ENCODE data around the gene SPINK1. TPM values are rescaled to one million over a fixed set of nuclear protein-coding genes. Genes with fewer than 3 reads are reported as not detected.

The SPINK1 gene
- total and polyA plus RNA-seq, 9 of the 15 experiments (the other 6 are each of a cell fraction or from before 2014, with no cell fraction given): 0.45 to 2.2 (median 0.65) TPM; not detected in 1

DNA sequence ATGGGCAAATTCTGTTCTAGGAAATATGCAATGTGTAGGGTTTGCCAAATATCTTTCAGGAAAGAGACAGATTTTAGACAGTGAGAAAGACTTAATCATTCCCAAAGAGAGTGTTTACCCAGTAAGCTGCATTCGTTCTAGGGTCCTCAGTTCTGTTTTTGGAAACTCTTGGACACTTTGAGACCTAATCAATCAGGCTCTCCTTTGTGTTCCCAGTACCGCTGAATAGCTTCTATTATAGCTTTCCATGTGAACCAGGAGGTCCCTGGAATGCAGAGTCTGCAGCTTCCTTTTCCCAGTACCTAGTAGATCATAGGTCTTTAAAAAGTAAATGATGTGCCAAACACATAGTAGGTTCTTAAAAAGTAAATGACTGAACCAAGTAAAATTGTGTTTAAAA, 11.4 kb upstream of the SPINK1 start:
- WGBS (ENCODE audit: insufficient coverage, low coverage, missing lambda C conversion rate): 0% methylated on average over 2 of the region's 2 CpGs
- BruUV-seq (replicated peaks): no TSS peak
- Histone ChIP-seq H4K20me1 (replicated peaks; ENCODE audit: control insufficient read depth, insufficient read depth, low read length) (no peaks in the 10 kb centered on the region), H3K9me1 (ENCODE audit: control insufficient read depth, insufficient read depth, low read length) (no peaks in the 10 kb centered on the region), H2AFZ (ENCODE audit: low read depth, low read length) (no peak overlapping the region), H3K27me3 (ENCODE audit: control insufficient read depth in 2 of 2, insufficient read depth in 2 of 2, low read length in 2 of 2) (no peaks in the 10 kb centered on the region), H3K27ac (ENCODE audit: extremely low read depth, low read depth, low read length) (no peak overlapping the region), H3K36me3 (ENCODE audit: control insufficient read depth, insufficient read depth, low read length) (no peaks in the 10 kb centered on the region), H3K9ac (ENCODE audit: insufficient read depth in 1 of 2, low read depth in 2 of 2, low read length in 2 of 2) (no peak overlapping the region), H3K4me1 (replicated peaks in 1 of 2; ENCODE audit: control insufficient read depth in 2 of 2, insufficient read depth in 2 of 2, low read length in 2 of 2) (no peaks in the 10 kb centered on the region), H3K4me2 (ENCODE audit: insufficient read depth, low read length) (no peak overlapping the region), H3K9me3 (replicated peaks; ENCODE audit: control insufficient read depth, insufficient read depth, low read depth, low read length) (no peaks in the 10 kb centered on the region), H3K79me2 (ENCODE audit: control insufficient read depth, insufficient read depth, low read length) (no peaks in the 10 kb centered on the region), H3K4me3 (no peak overlapping the region)
- no peak for FAIRE-seq
- ATAC-seq: no peak
- in situ Hi-C loops (cut with MboI) (no loop called here), intact Hi-C loops (cut with micrococcal nuclease) (no loop called here)
- no peak for DNase-seq (ENCODE audit: extremely low read depth in 1 of 4, low spot score in 3 of 4)
- ChIA-PET POLR2A (no interaction called here), CTCF (ENCODE audit: low intra/inter-chr PET ratio) (no interaction called here)
- TF ChIP-seq, protein P1, sequence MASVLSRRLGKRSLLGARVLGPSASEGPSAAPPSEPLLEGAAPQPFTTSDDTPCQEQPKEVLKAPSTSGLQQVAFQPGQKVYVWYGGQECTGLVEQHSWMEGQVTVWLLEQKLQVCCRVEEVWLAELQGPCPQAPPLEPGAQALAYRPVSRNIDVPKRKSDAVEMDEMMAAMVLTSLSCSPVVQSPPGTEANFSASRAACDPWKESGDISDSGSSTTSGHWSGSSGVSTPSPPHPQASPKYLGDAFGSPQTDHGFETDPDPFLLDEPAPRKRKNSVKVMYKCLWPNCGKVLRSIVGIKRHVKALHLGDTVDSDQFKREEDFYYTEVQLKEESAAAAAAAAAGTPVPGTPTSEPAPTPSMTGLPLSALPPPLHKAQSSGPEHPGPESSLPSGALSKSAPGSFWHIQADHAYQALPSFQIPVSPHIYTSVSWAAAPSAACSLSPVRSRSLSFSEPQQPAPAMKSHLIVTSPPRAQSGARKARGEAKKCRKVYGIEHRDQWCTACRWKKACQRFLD (CRISPR knock-in tag; IDR thresholded peaks at IDR 0.05): no peak
- TF ChIP-seq KAT8 (IDR thresholded peaks at IDR 0.05; ENCODE audit: low read depth): no peak
- TF ChIP-seq HOXB6 (CRISPR knock-in tag; IDR thresholded peaks at IDR 0.05; ENCODE audit: borderline replicate concordance): no peak
- no peak for TF ChIP-seq ARHGAP35 (IDR thresholded peaks at IDR 0.05; ENCODE audit: partially characterized antibody)
- TF ChIP-seq ZC3H4 (CRISPR knock-in tag; IDR thresholded peaks at IDR 0.05; ENCODE audit: borderline replicate concordance): no peak
- TF ChIP-seq, protein P2, sequence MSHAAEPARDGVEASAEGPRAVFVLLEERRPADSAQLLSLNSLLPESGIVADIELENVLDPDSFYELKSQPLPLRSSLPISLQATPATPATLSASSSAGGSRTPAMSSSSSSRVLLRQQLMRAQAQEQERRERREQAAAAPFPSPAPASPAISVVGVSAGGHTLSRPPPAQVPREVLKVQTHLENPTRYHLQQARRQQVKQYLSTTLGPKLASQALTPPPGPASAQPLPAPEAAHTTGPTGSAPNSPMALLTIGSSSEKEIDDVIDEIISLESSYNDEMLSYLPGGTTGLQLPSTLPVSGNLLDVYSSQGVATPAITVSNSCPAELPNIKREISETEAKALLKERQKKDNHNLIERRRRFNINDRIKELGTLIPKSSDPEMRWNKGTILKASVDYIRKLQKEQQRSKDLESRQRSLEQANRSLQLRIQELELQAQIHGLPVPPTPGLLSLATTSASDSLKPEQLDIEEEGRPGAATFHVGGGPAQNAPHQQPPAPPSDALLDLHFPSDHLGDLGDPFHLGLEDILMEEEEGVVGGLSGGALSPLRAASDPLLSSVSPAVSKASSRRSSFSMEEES (CRISPR knock-in tag; IDR thresholded peaks at IDR 0.05): no peak
- TF ChIP-seq, protein P3, sequence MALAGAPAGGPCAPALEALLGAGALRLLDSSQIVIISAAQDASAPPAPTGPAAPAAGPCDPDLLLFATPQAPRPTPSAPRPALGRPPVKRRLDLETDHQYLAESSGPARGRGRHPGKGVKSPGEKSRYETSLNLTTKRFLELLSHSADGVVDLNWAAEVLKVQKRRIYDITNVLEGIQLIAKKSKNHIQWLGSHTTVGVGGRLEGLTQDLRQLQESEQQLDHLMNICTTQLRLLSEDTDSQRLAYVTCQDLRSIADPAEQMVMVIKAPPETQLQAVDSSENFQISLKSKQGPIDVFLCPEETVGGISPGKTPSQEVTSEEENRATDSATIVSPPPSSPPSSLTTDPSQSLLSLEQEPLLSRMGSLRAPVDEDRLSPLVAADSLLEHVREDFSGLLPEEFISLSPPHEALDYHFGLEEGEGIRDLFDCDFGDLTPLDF (CRISPR knock-in tag; IDR thresholded peaks at IDR 0.05): no peak
- TF ChIP-seq ELF1 (tag; IDR thresholded peaks at IDR 0.05): no peak
- TF ChIP-seq NCOR1 (IDR thresholded peaks at IDR 0.05): no peak
- TF ChIP-seq, protein P4, sequence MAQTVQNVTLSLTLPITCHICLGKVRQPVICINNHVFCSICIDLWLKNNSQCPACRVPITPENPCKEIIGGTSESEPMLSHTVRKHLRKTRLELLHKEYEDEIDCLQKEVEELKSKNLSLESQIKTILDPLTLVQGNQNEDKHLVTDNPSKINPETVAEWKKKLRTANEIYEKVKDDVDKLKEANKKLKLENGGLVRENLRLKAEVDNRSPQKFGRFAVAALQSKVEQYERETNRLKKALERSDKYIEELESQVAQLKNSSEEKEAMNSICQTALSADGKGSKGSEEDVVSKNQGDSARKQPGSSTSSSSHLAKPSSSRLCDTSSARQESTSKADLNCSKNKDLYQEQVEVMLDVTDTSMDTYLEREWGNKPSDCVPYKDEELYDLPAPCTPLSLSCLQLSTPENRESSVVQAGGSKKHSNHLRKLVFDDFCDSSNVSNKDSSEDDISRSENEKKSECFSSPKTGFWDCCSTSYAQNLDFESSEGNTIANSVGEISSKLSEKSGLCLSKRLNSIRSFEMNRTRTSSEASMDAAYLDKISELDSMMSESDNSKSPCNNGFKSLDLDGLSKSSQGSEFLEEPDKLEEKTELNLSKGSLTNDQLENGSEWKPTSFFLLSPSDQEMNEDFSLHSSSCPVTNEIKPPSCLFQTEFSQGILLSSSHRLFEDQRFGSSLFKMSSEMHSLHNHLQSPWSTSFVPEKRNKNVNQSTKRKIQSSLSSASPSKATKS (CRISPR knock-in tag; IDR thresholded peaks at IDR 0.05): no peak
- no peak for TF ChIP-seq HDAC3 (IDR thresholded peaks at IDR 0.05; ENCODE audit: borderline replicate concordance, partially characterized antibody)
- no peak for TF ChIP-seq GTF2F1 (IDR thresholded peaks at IDR 0.05; ENCODE audit: low read depth, low read length)
- no peak for TF ChIP-seq CBX2 (IDR thresholded peaks at IDR 0.05; ENCODE audit: insufficient read depth, low read length, poor library complexity, severe bottlenecking)
- TF ChIP-seq CBX5 (IDR thresholded peaks at IDR 0.05; ENCODE audit: borderline replicate concordance, low read depth): no peak

All from K562 (cell line).